ENCODE results near the gene CENPX.

CENPX gene

GRCh38 chr17:82058855-82059249, 36.2 kb upstream of the CENPX start:
- H3K27ac ChIP-seq = peak overlapping the region; percentile 95
- TF ChIP-seq CTCF (conservative IDR thresholded peaks at IDR 0.05) = no peak

- peak overlapping the region; percentile 95 for H3K27ac ChIP-seq
- no peak for TF ChIP-seq CTCF (conservative IDR thresholded peaks at IDR 0.05)
Measured at GRCh38 chr17:82058230-82058854, 35.7 kb upstream of the CENPX start.

- TF ChIP-seq CTCF (conservative IDR thresholded peaks at IDR 0.05) = no peak
- peak overlapping the region; percentile 95 for H3K27ac ChIP-seq
Measured at GRCh38 chr17:82056729-82057621, 34.3 kb upstream of the CENPX start.

- no peak for TF ChIP-seq CTCF (conservative IDR thresholded peaks at IDR 0.05)
- peak overlapping the region; percentile 95 for H3K27ac ChIP-seq
Measured at GRCh38 chr17:82055965-82056728, 33.5 kb upstream of the CENPX start.

GRCh38 chr17:82055023-82055964, 32.6 kb upstream of the CENPX start:
- TF ChIP-seq CTCF (conservative IDR thresholded peaks at IDR 0.05) = no peak
- peak overlapping the region; percentile 95 for H3K27ac ChIP-seq

- TF ChIP-seq CTCF (conservative IDR thresholded peaks at IDR 0.05) = no peak
- H3K27ac ChIP-seq = peak overlapping the region; percentile 1; the same call in 1 of the 2 replicates
Measured at GRCh38 chr17:82054351-82055022, 31.8 kb upstream of the CENPX start.

Data from VCaP (cell line).